DOHH2 (cell line): ENCODE results near the gene ZMAT5.

Experiments
- CTCF ChIP-seq: fragments of 200-600 bp; sonication (generic); IDR thresholded peaks from one replicate; pipeline ENCODE4 v1.5.1; 2014; ENCODE audit warnings: antibody characterized with exemption, mild to moderate bottlenecking, low read depth, low read length; ENCODE audit not compliant: poor library complexity, severe bottlenecking
- EZH2phosphoT487 ChIP-seq: fragments of 200-600 bp; sonication (generic); IDR thresholded peaks from 2 replicates; pipeline ENCODE4 v1.6.1; 2017; ENCODE audit warnings: borderline replicate concordance, mild to moderate bottlenecking, antibody characterized with exemption, low read length, moderate library complexity, mixed read lengths

DNA sequence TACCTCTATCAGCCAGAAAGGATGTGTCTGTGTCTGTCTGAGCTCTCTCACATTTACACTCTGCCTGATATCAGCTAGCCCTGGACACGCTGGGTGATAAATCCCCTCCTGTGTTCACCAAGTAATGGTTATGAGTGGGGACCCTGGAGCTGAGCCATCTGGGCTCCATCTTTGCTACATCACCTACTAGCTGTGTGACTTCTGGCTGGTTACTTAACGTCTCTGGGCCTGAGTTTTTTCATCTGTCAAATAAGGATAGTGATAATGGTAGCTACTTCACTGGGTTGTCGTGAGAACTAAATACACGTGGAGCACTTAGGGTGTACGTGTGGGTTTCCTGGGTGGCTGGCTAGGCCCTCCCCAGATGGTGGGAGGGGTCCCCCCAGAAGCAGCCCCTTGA lies 23.3 kb upstream of the ZMAT5 start:
- TF ChIP-seq CTCF = no peak
- TF ChIP-seq EZH2phosphoT487 = no peak
